Left ventricle myocardium inferior (tissue), 1 donor: ENCODE data around the gene PIEZO1. TPM values are rescaled to one million over a fixed set of nuclear protein-coding genes. Genes with fewer than 3 reads are reported as not detected.
"Not testable (repeated sequence)": the region's sequence is repeated elsewhere in the genome, so short reads cannot be mapped to it uniquely, and the experiment has no call there.

Source experiments
- DNase-seq: peaks from one replicate; pipeline ENCODE4 v3.0.0-alpha.2; 2020
- H3K27ac ChIP-seq: fragments of 200-600 bp; replicated peaks from 2 replicates; pipeline ENCODE4 v1.8.0; 2021
- H3K27me3 ChIP-seq: fragments of 200-600 bp; 2 replicates; pipeline ENCODE4 v1.8.0; 2021; ENCODE audit warnings: low read depth
- H3K36me3 ChIP-seq: fragments of 200-600 bp; 2 replicates; pipeline ENCODE4 v1.8.0; 2021
- H3K4me1 ChIP-seq: fragments of 200-600 bp; 2 replicates; pipeline ENCODE4 v1.8.0; 2021
- H3K4me3 ChIP-seq: fragments of 200-600 bp; 2 replicates; pipeline ENCODE4 v1.8.0; 2021; ENCODE audit warnings: mild to moderate bottlenecking, moderate library complexity
- H3K9me3 ChIP-seq: fragments of 200-600 bp; replicated peaks from 2 replicates; pipeline ENCODE4 v1.8.0; 2021
- intact Hi-C: fragments of 100-400 bp; cut with micrococcal nuclease; formaldehyde crosslinking; loops from one replicate; pipeline ENCODE4 v1.11.0; 2022
- microRNA-seq: library from miRNA; unstranded; fragments of <30 nt; microRNA quantifications from one replicate; pipeline ENCODE4 v1.2.0, GENCODE V29; 2020
- total RNA-seq: library from RNA; stranded (reverse); fragmentation: NEBNext Ultra II Directional; extraction: Animal tissue kit (Norgen Biotek cat#: 25700); gene quantifications from one replicate; pipeline ENCODE4 v1.2.1, GENCODE V29; 2021
- TF ChIP-seq, protein P1 (sequence below): fragments of 200-600 bp; IDR thresholded peaks from 2 replicates; pipeline ENCODE4 v1.8.0; 2021; ENCODE audit warnings: antibody characterized with exemption, mild to moderate bottlenecking, borderline replicate concordance
- donor health status: DM: no; HTN: yes; CAD: no; lungs with severe emphysema.

PIEZO1 gene
- total RNA-seq, 1 donor from 2014 or later = 17.1 TPM

DNA sequence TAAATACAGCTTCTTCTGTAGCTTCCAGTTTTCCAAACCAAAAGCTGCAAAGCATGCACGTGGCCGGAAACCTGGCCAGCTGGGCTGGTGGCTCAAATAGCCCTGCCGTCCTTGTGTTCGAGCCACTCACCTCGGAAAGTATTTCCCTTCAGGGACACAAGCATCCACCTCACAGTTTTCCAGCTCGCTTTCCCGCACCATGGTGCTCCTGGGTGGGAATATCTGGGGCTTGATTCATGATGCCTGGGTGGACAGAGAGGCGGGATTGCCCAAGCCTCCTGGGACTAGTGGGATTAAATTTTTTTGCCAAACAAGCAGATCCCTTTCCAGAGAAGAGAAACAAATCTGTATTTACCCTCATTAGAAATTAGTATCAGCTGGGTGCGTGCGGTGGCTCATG lies 115.0 kb downstream of the PIEZO1 start:
- DNase-seq = no peak
- peaks cover 48% of the 10 kb centered on the region for H3K4me1 ChIP-seq
- H3K27ac ChIP-seq = no peak overlapping the region
- intact Hi-C loops = no loop called here
- no peaks in the 10 kb centered on the region for H3K9me3 ChIP-seq
- TF ChIP-seq, protein P1, sequence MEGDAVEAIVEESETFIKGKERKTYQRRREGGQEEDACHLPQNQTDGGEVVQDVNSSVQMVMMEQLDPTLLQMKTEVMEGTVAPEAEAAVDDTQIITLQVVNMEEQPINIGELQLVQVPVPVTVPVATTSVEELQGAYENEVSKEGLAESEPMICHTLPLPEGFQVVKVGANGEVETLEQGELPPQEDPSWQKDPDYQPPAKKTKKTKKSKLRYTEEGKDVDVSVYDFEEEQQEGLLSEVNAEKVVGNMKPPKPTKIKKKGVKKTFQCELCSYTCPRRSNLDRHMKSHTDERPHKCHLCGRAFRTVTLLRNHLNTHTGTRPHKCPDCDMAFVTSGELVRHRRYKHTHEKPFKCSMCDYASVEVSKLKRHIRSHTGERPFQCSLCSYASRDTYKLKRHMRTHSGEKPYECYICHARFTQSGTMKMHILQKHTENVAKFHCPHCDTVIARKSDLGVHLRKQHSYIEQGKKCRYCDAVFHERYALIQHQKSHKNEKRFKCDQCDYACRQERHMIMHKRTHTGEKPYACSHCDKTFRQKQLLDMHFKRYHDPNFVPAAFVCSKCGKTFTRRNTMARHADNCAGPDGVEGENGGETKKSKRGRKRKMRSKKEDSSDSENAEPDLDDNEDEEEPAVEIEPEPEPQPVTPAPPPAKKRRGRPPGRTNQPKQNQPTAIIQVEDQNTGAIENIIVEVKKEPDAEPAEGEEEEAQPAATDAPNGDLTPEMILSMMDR = no peak
- H3K4me3 ChIP-seq = no peak overlapping the region
- H3K27me3 ChIP-seq = no peaks in the 10 kb centered on the region
- no peaks in the 10 kb centered on the region for H3K36me3 ChIP-seq

DNA sequence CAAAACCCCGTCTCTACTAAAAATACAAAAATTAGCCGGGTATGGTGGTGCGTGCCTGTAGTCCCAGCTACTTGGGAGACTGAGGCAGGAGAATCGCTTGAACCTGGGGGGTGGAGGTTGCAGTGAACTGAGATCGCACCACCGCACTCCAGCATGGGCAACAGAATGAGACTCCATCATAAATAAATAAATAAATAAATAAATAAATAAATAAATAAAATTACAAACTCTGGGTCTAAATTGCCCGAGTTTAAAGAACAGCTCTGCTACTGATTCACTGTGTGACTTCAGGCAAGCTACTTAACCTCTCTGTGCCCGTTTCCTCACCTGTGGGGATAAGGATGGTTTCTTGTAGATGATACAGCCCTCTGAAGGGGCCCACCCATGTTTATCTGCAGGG lies 115.5 kb downstream of the PIEZO1 start:
- DNase-seq, H3K36me3 ChIP-seq, H3K27ac ChIP-seq, H3K4me3 ChIP-seq, H3K27me3 ChIP-seq, H3K9me3 ChIP-seq, intact Hi-C loops: not testable (repeated sequence)
- H3K4me1 ChIP-seq = peaks cover 48% of the 10 kb centered on the region

DNA sequence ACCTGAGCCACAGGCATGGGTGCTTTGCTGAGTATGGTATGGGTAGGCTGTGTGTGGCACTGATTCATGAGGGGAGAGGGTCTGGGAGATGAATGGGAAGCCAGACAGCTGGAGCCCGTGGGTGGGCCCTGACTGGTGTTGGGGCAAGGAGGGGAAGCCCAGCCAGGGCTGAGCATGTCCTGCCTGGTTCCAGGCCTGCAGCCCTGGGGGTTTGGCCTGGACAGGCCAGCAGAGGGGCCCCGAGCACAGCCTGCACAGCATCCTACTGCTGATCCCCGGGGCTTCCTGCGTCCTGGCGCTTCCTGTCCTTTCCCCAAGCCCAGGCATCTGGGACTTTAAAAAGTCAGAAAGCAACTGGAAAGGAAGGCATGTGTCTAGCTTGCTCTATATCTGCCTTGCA lies 117.6 kb downstream of the PIEZO1 start:
- H3K27me3 ChIP-seq = no peaks in the 10 kb centered on the region
- intact Hi-C loops = no loop called here
- H3K4me1 ChIP-seq = peaks cover 48% of the 10 kb centered on the region
- H3K9me3 ChIP-seq = no peaks in the 10 kb centered on the region
- no peak for DNase-seq
- TF ChIP-seq, protein P1 = no peak
- no peaks in the 10 kb centered on the region for H3K36me3 ChIP-seq
- H3K27ac ChIP-seq = no peak overlapping the region
- no peak overlapping the region for H3K4me3 ChIP-seq

DNA sequence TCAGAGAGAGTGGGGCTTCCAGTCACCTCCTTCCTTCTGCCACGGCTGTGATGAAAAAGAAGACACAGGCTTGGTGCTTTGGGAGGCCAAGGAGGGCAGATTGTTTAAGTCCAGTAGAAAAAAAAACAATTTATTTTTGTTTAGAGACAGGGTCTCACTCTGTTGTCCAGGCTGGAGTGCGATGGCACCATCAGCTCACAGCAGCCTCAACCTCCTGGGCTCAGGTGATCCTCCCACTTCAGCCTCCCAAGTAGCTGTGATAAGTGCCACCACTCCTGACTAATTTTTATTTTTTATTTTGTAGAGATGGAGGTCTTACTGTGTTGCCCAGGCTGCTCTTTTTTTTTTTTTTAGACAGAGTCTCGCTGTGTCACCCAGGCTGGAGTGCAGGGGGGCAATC lies 119.5 kb downstream of the PIEZO1 start:
- intact Hi-C loops = no loop called here
- no peak for DNase-seq
- H3K4me3 ChIP-seq = no peak overlapping the region
- no peaks in the 10 kb centered on the region for H3K36me3 ChIP-seq
- H3K27ac ChIP-seq = peak overlapping the region; percentile 57
- H3K9me3 ChIP-seq = no peaks in the 10 kb centered on the region
- no peaks in the 10 kb centered on the region for H3K27me3 ChIP-seq
- TF ChIP-seq, protein P1 = no peak
- peaks cover 48% of the 10 kb centered on the region for H3K4me1 ChIP-seq

Small RNA genes within 50 kb of the gene (microRNA-seq; reads per million reads assigned to microRNA genes)
- not detected for gene MIR4722

Other genes starting within 250 kb of the PIEZO1 start
- 21.3 TPM for gene ZC3H18, start 214.8 kb downstream of the PIEZO1 start, total RNA-seq
- not detected for gene IL17C, start 146.6 kb downstream of the PIEZO1 start, total RNA-seq
- 42.6 TPM for gene CYBA, start 134.2 kb downstream of the PIEZO1 start, total RNA-seq
- 25.3 TPM for gene MVD, start 122.1 kb downstream of the PIEZO1 start, total RNA-seq
- gene SNAI3, start 98.7 kb downstream of the PIEZO1 start, total RNA-seq = 3.1 TPM
- 14.2 TPM for gene RNF166, start 78.8 kb downstream of the PIEZO1 start, total RNA-seq
- 13.1 TPM for gene CTU2, start 78.7 kb downstream of the PIEZO1 start, total RNA-seq
- gene CDT1, start 18.6 kb upstream of the PIEZO1 start, total RNA-seq = 0.63 TPM
- gene APRT, start 26.7 kb upstream of the PIEZO1 start, total RNA-seq = 39.2 TPM
- gene GALNS, start 71.7 kb upstream of the PIEZO1 start, total RNA-seq = 15.5 TPM
- 52.7 TPM for gene TRAPPC2L, start 71.9 kb upstream of the PIEZO1 start, total RNA-seq
- gene PABPN1L, start 81.4 kb upstream of the PIEZO1 start, total RNA-seq = not detected
- gene CBFA2T3, start 192.0 kb upstream of the PIEZO1 start, total RNA-seq = 8.6 TPM